Hematopoietic multipotent progenitor cell treated with erythropoietin and hydrocortisone succinate and interleukin-3 and kit ligand, for 17 days (in vitro differentiated cells): ENCODE data around the gene RAB15.
A peak's percentile ranks its signal among the peaks of the same experiment; 100 is the strongest.

Source experiments
- DNase-seq: peaks from one replicate; pipeline ENCODE4 v3.0.0-alpha.2; 2015; ENCODE audit warnings: low spot score

RAB15 gene

GRCh38 chr14:64971943-64972791, at the start of gene RAB15:
Gene RAB15, minus strand, starts transcription at chr14:64972336. Its CDS starts 260 bp downstream, at chr14:64972076.
- DNase-seq = no peak

- DNase-seq = peak; percentile 25
These were observed 47.9 kb upstream of the RAB15 start for GRCh38 chr14:65019944-65020566.

DNA sequence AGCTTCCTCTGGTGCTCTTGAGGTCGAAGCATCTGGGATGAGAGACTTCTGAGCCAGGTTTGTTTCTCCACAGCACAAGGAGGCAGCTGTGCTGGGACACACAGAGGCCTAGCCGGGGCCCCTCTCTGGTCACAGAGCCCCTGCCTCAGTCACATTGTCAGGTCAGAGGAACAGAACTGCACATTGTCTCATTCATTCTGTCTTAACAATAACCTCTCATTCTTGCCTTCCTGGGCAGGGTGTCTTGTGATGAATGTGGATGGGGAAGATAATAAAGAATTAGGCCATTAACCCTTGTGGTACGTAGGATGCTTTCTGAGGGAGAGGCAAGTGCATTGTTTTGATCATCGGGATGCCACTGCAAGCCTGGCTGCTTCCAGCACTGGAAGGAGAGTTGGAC, 44.3 kb upstream of the RAB15 start:
- no peak for DNase-seq

- DNase-seq = no peak
These were observed 43.3 kb upstream of the RAB15 start for GRCh38 chr14:65015391-65015790.

GRCh38 chr14:65012353-65012752, 40.2 kb upstream of the RAB15 start:
- DNase-seq = no peak

GRCh38 chr14:65011538-65011937, 39.4 kb upstream of the RAB15 start:
- DNase-seq = no peak

GRCh38 chr14:65010211-65010931, 38.2 kb upstream of the RAB15 start:
- DNase-seq = no peak

GRCh38 chr14:65007202-65007601, 35.1 kb upstream of the RAB15 start:
- DNase-seq = no peak

DNA sequence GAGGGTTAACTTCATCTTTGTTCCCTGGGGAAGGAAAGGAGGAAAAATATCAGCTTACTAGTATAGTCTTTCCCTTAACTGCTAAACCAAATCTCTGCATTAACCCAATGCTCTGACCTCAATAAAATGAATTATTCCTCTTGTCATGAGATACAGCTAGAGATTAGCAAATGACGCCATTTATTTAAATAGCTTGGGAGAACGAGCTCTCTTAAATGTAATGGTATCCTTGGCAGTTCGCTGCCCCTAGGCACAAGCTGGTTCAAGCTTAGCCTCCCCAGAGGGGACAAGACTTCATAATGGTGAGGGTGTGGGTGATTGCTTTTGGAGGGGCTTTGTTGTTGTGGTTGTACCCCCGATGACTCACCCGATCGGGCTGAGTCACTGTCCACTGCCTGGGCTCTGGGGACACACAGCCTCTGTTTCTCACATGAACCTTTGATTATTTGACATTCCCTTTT, 34.2 kb upstream of the RAB15 start:
- DNase-seq = no peak

DNA sequence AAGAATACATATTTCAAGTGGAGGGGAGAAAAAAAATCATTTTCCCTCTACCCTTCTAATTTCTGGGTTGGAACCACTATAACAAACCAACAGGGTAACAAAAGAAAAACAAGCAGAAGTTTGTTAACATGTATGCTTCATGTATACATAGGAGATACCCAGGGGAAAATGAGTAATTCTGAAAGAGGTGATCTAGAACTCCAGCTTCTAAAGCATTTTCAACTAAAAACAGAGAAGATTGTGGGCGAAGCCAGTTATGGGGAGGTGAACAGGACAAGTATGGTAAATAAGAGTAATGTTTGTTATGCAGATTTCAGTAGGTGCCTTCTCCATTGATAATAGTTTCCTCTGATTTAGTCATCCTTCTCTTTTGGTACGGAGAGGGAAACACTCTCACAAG, 31.3 kb upstream of the RAB15 start:
- DNase-seq = no peak

DNA sequence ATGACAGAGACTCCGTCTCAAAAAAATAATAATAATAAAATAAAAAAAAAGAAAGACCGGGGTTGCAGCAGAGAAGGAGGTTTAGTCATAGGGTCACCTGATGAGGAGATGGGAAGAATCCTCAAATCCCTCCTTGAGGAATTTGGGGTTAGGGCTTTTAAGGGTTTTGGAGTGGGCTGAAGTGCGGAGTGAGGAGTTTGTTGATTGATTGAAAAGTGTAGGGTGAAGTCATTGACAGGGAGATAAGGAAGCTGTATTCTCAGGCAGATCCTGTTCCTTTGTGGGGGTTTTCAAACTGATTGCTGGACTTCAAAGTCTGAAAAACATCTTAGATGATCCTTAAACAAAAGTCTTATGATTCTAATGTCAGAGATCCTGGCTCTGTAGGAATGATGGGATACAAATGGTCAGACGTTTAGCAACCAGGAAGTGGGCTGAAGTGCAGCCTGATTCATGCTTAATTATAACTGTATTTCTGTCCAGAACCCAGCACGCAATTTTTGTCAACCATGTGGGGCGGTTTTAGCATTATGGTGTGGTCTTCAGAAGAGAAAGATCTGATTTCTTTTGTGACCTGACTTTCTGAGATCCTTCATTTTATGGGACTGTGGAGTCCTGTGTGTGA, 30.6 kb upstream of the RAB15 start:
- DNase-seq = no peak

DNA sequence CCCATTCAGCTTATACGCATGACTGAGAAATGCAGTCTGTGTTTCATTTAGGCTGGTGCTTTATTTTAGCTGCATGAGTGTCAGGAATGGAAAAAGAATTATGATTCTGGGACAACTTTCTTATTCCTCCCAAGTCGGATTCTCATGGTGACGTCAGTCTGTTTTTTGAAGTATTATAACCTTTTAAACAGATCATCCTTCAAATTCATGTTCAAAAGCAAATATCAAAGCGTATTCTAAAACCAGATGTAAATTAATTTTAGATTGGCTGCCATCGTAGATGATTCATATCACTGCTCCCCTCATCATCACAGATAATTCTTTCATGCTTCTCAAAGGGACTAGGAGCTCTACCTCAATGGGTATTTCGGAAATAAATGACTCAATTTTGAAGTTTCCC, 29.6 kb upstream of the RAB15 start:
- no peak for DNase-seq

DNA sequence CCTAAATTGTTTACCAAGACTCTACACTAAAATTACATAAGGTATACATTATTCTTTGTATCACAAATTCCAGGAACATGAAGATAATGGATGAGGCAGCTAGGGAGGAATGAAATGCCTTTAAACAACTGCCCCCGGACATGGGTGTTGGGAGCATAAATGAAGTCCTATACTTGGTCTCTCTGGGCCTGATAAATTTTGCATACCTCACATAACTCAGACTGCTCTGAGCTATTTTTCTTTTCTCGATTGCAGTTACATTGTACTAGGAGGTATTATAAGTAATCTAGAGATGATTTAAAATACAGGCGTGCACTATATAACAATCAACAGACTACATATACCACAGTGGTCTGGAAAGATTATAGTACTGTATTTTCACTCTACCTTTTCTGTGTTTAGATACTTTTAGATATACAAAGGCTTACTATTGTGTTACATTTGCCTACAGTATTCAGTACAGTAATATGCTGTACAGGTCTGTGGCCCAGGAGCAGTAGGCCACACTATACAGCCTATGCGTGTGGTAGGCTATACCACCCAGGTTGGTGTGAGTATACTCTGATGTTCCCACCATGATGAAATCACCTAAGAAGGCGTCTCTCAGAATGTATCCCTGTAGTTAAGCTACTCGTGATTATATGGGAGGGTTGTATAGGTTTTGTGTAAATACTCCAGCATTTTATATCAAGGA, 28.9 kb upstream of the RAB15 start:
- DNase-seq = no peak

- no peak for DNase-seq
These were observed 26.4 kb upstream of the RAB15 start for GRCh38 chr14:64998455-64998931.

- no peak for DNase-seq
These were observed 25.1 kb upstream of the RAB15 start for GRCh38 chr14:64997108-64997794.

DNA sequence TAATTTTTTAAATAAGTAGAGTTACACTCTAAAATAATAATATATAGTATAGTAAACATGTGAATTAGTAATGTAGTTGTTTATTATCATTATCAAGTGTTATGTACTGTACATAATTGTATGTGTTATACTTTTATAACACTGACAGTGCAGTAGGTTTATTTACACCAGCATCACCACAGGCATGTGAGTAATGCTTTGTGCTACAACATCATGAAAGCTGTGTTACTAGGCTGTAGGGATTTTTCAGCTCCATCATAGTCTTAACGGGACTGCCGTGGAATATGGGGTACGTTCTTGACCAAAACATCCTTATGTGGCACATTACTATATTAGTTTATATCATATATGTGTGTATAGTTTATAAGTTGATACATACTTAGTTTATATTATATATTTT, 23.2 kb upstream of the RAB15 start:
- no peak for DNase-seq

- no peak for DNase-seq
These were observed 22.4 kb upstream of the RAB15 start for GRCh38 chr14:64994540-64994939.

DNA sequence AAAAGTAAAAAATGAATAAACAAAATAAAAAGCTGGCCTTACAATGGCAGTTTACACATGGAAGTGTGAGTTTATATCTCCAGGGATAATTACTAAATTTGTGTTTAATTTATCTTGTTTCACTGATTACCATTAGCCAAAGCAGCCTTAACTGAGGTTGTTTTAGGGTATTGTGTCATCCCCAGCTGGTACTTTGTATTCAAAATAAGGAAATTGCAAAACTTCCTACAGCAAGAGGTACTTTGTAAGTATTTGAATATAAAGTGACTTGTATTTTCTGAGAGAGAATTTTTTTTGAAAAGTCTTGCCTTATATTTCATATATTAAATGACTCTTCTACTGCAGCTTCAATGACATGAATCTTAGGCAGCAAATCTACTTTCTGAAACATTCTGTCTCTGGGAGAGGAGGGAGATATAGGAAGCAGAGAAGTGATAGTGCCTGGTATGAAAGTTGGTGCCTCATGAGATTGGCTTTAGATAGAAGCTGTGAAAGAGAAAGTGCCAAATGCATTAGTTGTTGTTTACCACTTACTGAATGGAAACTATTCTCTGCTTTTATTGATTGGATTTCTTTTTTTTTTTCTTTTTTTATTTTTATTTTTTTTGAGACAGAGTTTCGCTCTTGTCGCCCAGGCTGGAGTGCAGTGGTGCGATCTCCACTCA, 21.3 kb upstream of the RAB15 start:
- DNase-seq = no peak

DNA sequence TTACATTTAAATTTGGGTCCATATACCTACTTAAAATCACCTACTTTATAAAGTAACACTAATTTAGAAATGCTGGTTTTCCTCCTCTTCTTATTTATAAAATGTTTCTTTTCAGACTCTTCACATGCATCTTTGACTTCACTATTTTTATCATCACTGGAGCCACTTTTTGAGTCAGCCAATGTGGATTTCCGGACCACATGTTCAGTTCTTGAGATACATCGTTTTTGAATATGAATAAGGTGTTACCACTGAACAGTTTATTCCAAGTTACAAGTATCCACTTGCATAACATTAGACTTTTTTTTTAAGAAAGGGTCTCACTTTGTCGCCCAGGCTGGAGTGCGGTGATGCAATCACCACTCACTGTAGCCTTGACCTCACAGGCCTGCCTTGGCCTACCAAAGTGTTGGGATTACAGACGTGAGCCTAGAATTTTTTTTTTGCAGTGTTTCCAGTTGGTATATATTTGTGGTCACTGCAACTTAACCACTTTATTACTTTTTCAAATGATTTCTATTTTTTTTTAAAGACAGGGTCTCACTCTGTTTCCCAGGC, 20.3 kb upstream of the RAB15 start:
- no peak for DNase-seq

GRCh38 chr14:64990939-64991338, 18.8 kb upstream of the RAB15 start:
- DNase-seq = no peak
